Activated naive CD4-positive, alpha-beta T cell treated with anti-CD3 and anti-CD28 coated beads for 36 hours (primary cell): ENCODE measurements around the gene ZGPAT. TPM values are rescaled to one million over a fixed set of nuclear protein-coding genes. Genes with fewer than 3 reads are reported as not detected.
A peak's percentile ranks its signal among the peaks of the same experiment; 100 is the strongest.
"Not testable (repeated sequence)": the region's sequence is repeated elsewhere in the genome, so short reads cannot be mapped to it uniquely, and the experiment has no call there.

Experiments used
- CTCF ChIA-PET: fragments of 350-600 bp; sonication (Branson Sonifier 250); formaldehyde crosslinking; loops from one replicate; lab custom pipeline; 2021; ENCODE audit warnings: antibody characterized with exemption; lab: Charles Lee
- DNase-seq: peaks from one replicate; pipeline ENCODE4 v3.0.0-alpha.2; 2020
- H3K27ac Mint-ChIP-seq: one replicate; pipeline ENCODE4 v1.8.0; 2021; ENCODE audit warnings: mild to moderate bottlenecking, mixed read lengths
- H3K27me3 Mint-ChIP-seq: one replicate; pipeline ENCODE4 v1.8.0; 2021; ENCODE audit warnings: low read depth, mixed read lengths
- H3K36me3 Mint-ChIP-seq: one replicate; pipeline ENCODE4 v1.8.0; 2021; ENCODE audit warnings: low read depth, mixed read lengths
- H3K4me1 Mint-ChIP-seq: one replicate; pipeline ENCODE4 v1.8.0; 2021; ENCODE audit warnings: low read depth, mixed read lengths
- H3K4me3 Mint-ChIP-seq: one replicate; pipeline ENCODE4 v1.8.0; 2021; ENCODE audit warnings: mild to moderate bottlenecking, moderate library complexity, mixed read lengths
- H3K9me3 Mint-ChIP-seq: one replicate; pipeline ENCODE4 v1.8.0; 2021; ENCODE audit warnings: mixed read lengths
- intact Hi-C: fragments of 100-400 bp; cut with micrococcal nuclease; formaldehyde crosslinking; loops from one replicate; pipeline ENCODE4 v1.15.1; 2023
- total RNA-seq, 2 experiments: library from RNA; stranded (reverse); gene quantifications; one replicate each; pipeline ENCODE4 v1.2.3, GENCODE V29; 2021

Gene ZGPAT
- total RNA-seq, 2 experiments from 2014 or later = 15.3 to 18.0 TPM

GRCh38 chr20:63714858-63715257 is 7.0 kb downstream of the ZGPAT start:
- peaks cover 63% of the 10 kb centered on the region for H3K36me3 Mint-ChIP-seq
- CTCF ChIA-PET = interaction anchor here (0.6 kb wide), 1 partner anchor 60 kb away, joined by 3 read pairs; no protein-coding TSS in a partner anchor
- no peaks in the 10 kb centered on the region for H3K27me3 Mint-ChIP-seq
- H3K4me1 Mint-ChIP-seq = peaks cover 48% of the 10 kb centered on the region
- peaks cover 15% of the 10 kb centered on the region for H3K9me3 Mint-ChIP-seq
- intact Hi-C loops = no loop called here
- H3K27ac Mint-ChIP-seq = no peak overlapping the region
- H3K4me3 Mint-ChIP-seq = no peak overlapping the region
- DNase-seq = no peak

DNA sequence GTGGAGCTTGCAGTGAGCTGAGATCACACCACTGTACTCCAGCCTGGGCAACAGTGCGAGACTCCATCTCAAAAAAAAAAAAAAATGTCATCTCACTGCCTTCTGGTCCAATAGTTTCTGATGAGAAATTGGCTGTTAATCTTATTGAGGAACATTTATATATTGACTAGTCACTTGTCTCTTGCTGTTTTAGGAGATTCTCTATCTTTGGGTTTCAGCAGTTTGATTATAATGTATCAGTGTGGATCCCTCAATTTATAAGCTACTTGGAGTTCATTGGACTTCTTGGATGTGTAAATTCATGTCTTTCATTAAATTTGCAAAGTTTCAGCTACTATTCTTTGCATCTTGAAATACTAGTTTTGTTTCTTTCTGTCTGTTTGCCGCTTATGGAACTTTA is 11.2 kb downstream of the ZGPAT start:
- H3K4me1 Mint-ChIP-seq = peaks cover 33% of the 10 kb centered on the region
- H3K27ac Mint-ChIP-seq = no peak overlapping the region
- intact Hi-C loops = no loop called here
- H3K9me3 Mint-ChIP-seq = peaks cover 15% of the 10 kb centered on the region
- H3K4me3 Mint-ChIP-seq = no peak overlapping the region
- no peaks in the 10 kb centered on the region for H3K27me3 Mint-ChIP-seq
- DNase-seq = no peak
- CTCF ChIA-PET = interaction anchor here (1.6 kb wide), 1 partner anchor 22 kb away, joined by 3 read pairs; no protein-coding TSS in a partner anchor
- peaks cover 52% of the 10 kb centered on the region for H3K36me3 Mint-ChIP-seq

GRCh38 chr20:63722967-63723622 is 15.3 kb downstream of the ZGPAT start:
- intact Hi-C loops, H3K27ac Mint-ChIP-seq, DNase-seq, H3K4me3 Mint-ChIP-seq, H3K27me3 Mint-ChIP-seq: not testable (repeated sequence)
- H3K4me1 Mint-ChIP-seq = peaks cover 21% of the 10 kb centered on the region
- CTCF ChIA-PET = interaction anchor here (1.6 to 1.7 kb wide), 2 partner anchors 15 to 16 kb away, joined by 5 to 8 read pairs; partner anchors contain the start of genes ARFRP1 and ZGPAT
- H3K36me3 Mint-ChIP-seq = peaks cover 47% of the 10 kb centered on the region
- peaks cover 15% of the 10 kb centered on the region for H3K9me3 Mint-ChIP-seq

- H3K4me3 Mint-ChIP-seq = peak overlapping the region; percentile 17
- H3K36me3 Mint-ChIP-seq = peaks cover 30% of the 10 kb centered on the region
- H3K27me3 Mint-ChIP-seq, intact Hi-C loops, H3K9me3 Mint-ChIP-seq, DNase-seq, H3K27ac Mint-ChIP-seq: not testable (repeated sequence)
- CTCF ChIA-PET = interaction anchor here (0.6 to 0.8 kb wide), 2 partner anchors 10 to 320 kb away, joined by 3 read pairs; no protein-coding TSS in a partner anchor
- H3K4me1 Mint-ChIP-seq = peaks cover 15% of the 10 kb centered on the region
Observed at GRCh38 chr20:63730189-63730733, 22.4 kb downstream of the ZGPAT start.

GRCh38 chr20:63731410-63731809 is 23.6 kb downstream of the ZGPAT start:
- Mint-ChIP-seq H3K4me3 (no peak overlapping the region), H3K27ac (no peak overlapping the region), H3K4me1 (peaks cover 23% of the 10 kb centered on the region), H3K36me3 (peaks cover 27% of the 10 kb centered on the region), H3K9me3 (peaks cover 3% of the 10 kb centered on the region), H3K27me3 (no peaks in the 10 kb centered on the region)
- intact Hi-C loops = no loop called here
- CTCF ChIA-PET = no interaction called here
- DNase-seq = no peak

DNA sequence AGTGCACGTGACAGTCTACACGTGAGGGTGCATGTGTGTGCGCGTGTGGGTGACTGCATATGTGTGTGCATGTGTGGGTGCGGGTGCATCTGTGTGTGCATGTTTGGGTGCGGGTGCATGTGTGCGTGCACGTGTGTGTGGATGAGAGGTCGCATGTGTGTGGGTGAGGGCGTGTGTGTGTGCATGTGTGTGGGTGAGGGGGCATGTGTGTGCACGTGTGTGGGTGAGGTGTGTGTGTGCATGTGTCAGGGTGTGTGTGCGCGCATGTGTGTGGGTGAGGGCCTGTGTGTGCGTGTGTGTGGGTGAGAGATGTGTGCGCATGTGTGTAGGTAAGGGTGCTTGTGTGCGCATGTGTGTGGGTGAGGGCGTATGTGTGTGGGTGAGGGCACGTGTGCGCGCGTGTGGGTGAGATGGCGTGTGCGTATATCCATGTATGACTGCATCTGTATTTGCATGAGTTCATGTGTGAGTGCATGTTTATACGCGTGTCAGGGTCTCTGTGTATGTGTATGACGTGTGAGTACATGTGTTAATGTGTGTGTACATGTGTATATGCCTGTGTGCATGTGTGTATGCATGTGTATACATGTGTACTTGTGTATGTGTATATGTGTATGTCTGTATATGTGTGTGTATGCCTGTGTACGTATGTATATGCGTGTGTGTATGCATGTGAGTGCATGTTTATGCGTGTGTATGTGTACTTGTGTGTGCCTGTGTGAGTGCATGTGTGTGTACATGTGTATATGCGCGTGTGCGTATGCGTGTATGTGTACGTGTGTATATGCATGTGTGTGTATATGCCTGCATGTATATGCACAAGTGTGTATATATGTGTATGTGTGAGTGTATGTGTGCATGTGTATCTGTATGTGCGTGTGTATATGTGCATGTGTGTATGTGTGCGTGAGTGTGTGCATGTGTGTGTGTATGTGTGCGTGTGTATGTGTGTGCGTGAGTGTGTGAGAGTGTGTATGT is 24.6 kb downstream of the ZGPAT start:
- intact Hi-C loops = no loop called here
- Mint-ChIP-seq H3K4me3 (no peak overlapping the region), H3K9me3 (no peaks in the 10 kb centered on the region), H3K36me3 (peaks cover 20% of the 10 kb centered on the region), H3K27ac (no peak overlapping the region), H3K27me3 (no peaks in the 10 kb centered on the region), H3K4me1 (peaks cover 25% of the 10 kb centered on the region)
- CTCF ChIA-PET = interaction anchor here (0.9 kb wide), 1 partner anchor 25 kb away, joined by 3 read pairs; the partner anchor contains the start of gene ARFRP1
- no peak for DNase-seq

GRCh38 chr20:63733117-63733516 is 25.3 kb downstream of the ZGPAT start:
- DNase-seq = no peak
- Mint-ChIP-seq H3K4me3 (no peak overlapping the region), H3K4me1 (peaks cover 21% of the 10 kb centered on the region), H3K36me3 (peaks cover 20% of the 10 kb centered on the region), H3K27ac (no peak overlapping the region), H3K27me3 (no peaks in the 10 kb centered on the region), H3K9me3 (no peaks in the 10 kb centered on the region)
- CTCF ChIA-PET = interaction anchor here (0.9 kb wide), 1 partner anchor 26 kb away, joined by 3 read pairs; the partner anchor contains the start of gene ARFRP1
- intact Hi-C loops = no loop called here

DNA sequence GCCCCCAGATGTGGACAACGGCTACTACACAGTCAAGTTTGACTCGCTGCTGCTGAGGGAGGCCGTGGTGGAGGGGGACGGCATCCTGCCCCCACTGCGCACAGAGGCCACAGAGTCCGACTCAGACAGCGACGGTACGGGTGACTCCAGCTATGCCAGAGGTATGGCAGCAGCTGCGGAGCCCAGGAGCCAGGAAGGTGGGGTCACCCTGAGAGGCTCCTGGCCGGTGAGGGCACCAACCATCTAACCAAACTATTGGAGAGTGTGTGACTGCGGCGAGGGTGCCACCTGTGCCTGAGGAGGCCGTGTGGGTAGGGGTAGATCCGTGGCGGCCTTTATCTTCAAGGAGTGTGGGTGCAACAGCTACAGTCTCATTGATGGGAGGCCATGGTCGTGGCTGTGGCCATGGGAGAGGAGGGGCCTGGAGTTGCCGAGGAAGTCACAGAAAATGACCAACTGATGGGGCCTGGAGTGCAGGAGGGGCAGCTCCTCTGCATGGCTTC is 25.8 kb downstream of the ZGPAT start:
- peaks cover 24% of the 10 kb centered on the region for H3K4me1 Mint-ChIP-seq
- H3K9me3 Mint-ChIP-seq = no peaks in the 10 kb centered on the region
- H3K36me3 Mint-ChIP-seq = peaks cover 16% of the 10 kb centered on the region
- H3K4me3 Mint-ChIP-seq = no peak overlapping the region
- CTCF ChIA-PET = interaction anchor here (0.6 to 0.9 kb wide), 2 partner anchors 13 to 26 kb away, joined by 3 to 5 read pairs; partner anchors contain the start of gene ARFRP1
- H3K27ac Mint-ChIP-seq = no peak overlapping the region
- intact Hi-C loops = no loop called here
- H3K27me3 Mint-ChIP-seq = no peaks in the 10 kb centered on the region
- DNase-seq = no peak

- H3K9me3 Mint-ChIP-seq = no peaks in the 10 kb centered on the region
- peaks cover 24% of the 10 kb centered on the region for H3K4me1 Mint-ChIP-seq
- H3K27me3 Mint-ChIP-seq = no peaks in the 10 kb centered on the region
- peaks cover 14% of the 10 kb centered on the region for H3K36me3 Mint-ChIP-seq
- H3K27ac Mint-ChIP-seq = no peak overlapping the region
- CTCF ChIA-PET = interaction anchor here (0.6 kb wide), 1 partner anchor 14 kb away, joined by 5 read pairs; no protein-coding TSS in a partner anchor
- intact Hi-C loops = no loop called here
- DNase-seq = no peak
- H3K4me3 Mint-ChIP-seq = no peak overlapping the region
Observed at GRCh38 chr20:63734111-63734945, 26.5 kb downstream of the ZGPAT start.

DNA sequence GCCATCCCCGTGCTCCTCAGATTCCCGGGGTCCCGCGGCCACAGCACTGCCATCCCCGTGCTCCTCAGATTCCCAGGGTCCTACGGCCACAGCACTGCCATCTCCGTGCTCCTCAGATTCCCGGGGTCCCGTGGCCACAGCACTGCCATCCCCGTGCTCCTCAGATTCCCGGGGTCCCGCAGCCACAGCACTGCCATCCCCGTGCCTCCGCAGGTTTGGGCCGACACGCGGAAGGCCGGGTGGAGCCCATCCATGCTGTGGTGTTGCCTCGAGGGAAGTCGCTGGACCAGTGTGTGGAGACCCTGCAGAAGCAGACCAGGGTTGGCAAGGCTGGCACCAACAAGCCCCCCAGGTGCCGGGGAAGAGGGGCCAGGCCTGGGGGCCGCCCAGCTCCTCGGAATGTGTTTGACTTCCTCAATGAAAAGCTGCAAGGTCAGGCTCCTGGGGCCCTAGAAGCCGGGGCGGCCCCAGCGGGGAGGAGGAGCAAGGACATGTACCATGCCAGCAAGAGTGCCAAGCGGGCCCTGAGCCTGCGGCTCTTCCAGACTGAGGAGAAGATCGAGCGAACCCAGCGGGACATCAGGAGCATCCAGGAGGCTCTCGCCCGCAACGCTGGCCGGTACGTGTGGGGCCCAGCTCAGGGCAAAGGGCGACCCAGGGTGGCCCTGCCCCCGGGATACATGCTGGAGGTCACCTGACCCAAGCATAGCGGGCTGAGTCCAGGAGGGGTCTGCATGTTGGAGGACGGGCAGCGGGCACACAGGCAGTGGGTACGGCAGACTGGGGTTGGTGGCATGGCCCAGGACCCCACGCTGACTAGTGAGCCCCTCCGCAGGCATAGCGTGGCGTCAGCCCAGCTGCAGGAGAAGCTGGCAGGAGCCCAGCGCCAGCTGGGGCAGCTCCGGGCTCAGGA is 27.4 kb downstream of the ZGPAT start:
- Mint-ChIP-seq H3K36me3 (peaks cover 12% of the 10 kb centered on the region), H3K4me1 (peaks cover 24% of the 10 kb centered on the region), H3K27me3 (no peaks in the 10 kb centered on the region), H3K4me3 (no peak overlapping the region), H3K27ac (no peak overlapping the region), H3K9me3 (no peaks in the 10 kb centered on the region)
- intact Hi-C loops = loop anchor here (5.0 kb wide), 2 partner anchors 108 to 342 kb away; partner anchors contain the start of genes GMEB2 and RGS19
- DNase-seq = no peak
- CTCF ChIA-PET = interaction anchor here (1.7 to 2.7 kb wide), 2 partner anchors 27 to 93 kb away, joined by 4 to 15 read pairs; partner anchors contain the start of genes ARFRP1 and ZGPAT
